ENCODE data around the gene CHST15.

The CHST15 gene

GRCh38 chr10:124022066-124022465 lies 71.3 kb downstream of the CHST15 start:
- Histone ChIP-seq H3K4me1 (ENCODE audit: low read depth, poor library complexity, severe bottlenecking) (peaks cover 4% of the 10 kb centered on the region), H3K4me2 (no peak overlapping the region), H3K4me3 (IDR thresholded peaks at IDR 0.05; ENCODE audit: insufficient read depth, low read depth, low read length) (no peak overlapping the region), H3K27me3 (ENCODE audit: insufficient read depth, low read depth) (no peaks in the 10 kb centered on the region), H3K79me2 (ENCODE audit: insufficient read depth, low read depth) (peaks cover 4% of the 10 kb centered on the region; the same call in 1 of the 2 replicates), H4K20me1 (ENCODE audit: insufficient read depth) (no peaks in the 10 kb centered on the region), H3K9ac (no peak overlapping the region), H2AFZ (ENCODE audit: low read depth) (no peak overlapping the region), H3K27ac (no peak overlapping the region), H3K36me3 (ENCODE audit: insufficient read depth) (no peaks in the 10 kb centered on the region)
- no peak for TF ChIP-seq CTCF (conservative IDR thresholded peaks at IDR 0.05; ENCODE audit: low read depth, low read length)

GRCh38 chr10:124020981-124021815 lies 72.2 kb downstream of the CHST15 start:
- Histone ChIP-seq H3K4me2 (no peak overlapping the region), H3K27ac (no peak overlapping the region), H3K4me3 (IDR thresholded peaks at IDR 0.05; ENCODE audit: insufficient read depth, low read depth, low read length) (no peak overlapping the region), H3K4me1 (ENCODE audit: low read depth, poor library complexity, severe bottlenecking) (peaks cover 4% of the 10 kb centered on the region), H4K20me1 (ENCODE audit: insufficient read depth) (no peaks in the 10 kb centered on the region), H2AFZ (ENCODE audit: low read depth) (no peak overlapping the region), H3K79me2 (ENCODE audit: insufficient read depth, low read depth) (peaks cover 4% of the 10 kb centered on the region; the same call in 1 of the 2 replicates), H3K27me3 (ENCODE audit: insufficient read depth, low read depth) (no peaks in the 10 kb centered on the region), H3K36me3 (ENCODE audit: insufficient read depth) (no peaks in the 10 kb centered on the region), H3K9ac (no peak overlapping the region)
- no peak for TF ChIP-seq CTCF (conservative IDR thresholded peaks at IDR 0.05; ENCODE audit: low read depth, low read length)

- no peaks in the 10 kb centered on the region for H3K27me3 ChIP-seq (ENCODE audit: insufficient read depth, low read depth)
- H3K9ac ChIP-seq = no peak overlapping the region
- H3K4me2 ChIP-seq = no peak overlapping the region
- peaks cover 4% of the 10 kb centered on the region; the same call in 1 of the 2 replicates for H3K79me2 ChIP-seq (ENCODE audit: insufficient read depth, low read depth)
- H3K4me3 ChIP-seq (IDR thresholded peaks at IDR 0.05; ENCODE audit: insufficient read depth, low read depth, low read length) = no peak overlapping the region
- H3K27ac ChIP-seq = no peak overlapping the region
- no peak for TF ChIP-seq CTCF (conservative IDR thresholded peaks at IDR 0.05; ENCODE audit: low read depth, low read length)
- no peak overlapping the region for H2AFZ ChIP-seq (ENCODE audit: low read depth)
- H4K20me1 ChIP-seq (ENCODE audit: insufficient read depth) = no peaks in the 10 kb centered on the region
- H3K4me1 ChIP-seq (ENCODE audit: low read depth, poor library complexity, severe bottlenecking) = peaks cover 4% of the 10 kb centered on the region
- H3K36me3 ChIP-seq (ENCODE audit: insufficient read depth) = no peaks in the 10 kb centered on the region
Observed at GRCh38 chr10:124019886-124020797, 73.3 kb downstream of the CHST15 start.

GRCh38 chr10:124018886-124019525 lies 74.4 kb downstream of the CHST15 start:
- H3K27ac ChIP-seq = no peak overlapping the region
- no peaks in the 10 kb centered on the region for H3K36me3 ChIP-seq (ENCODE audit: insufficient read depth)
- H3K4me1 ChIP-seq (ENCODE audit: low read depth, poor library complexity, severe bottlenecking) = no peaks in the 10 kb centered on the region
- H3K79me2 ChIP-seq (ENCODE audit: insufficient read depth, low read depth) = peaks cover 4% of the 10 kb centered on the region; the same call in 1 of the 2 replicates
- TF ChIP-seq CTCF (conservative IDR thresholded peaks at IDR 0.05; ENCODE audit: low read depth, low read length) = no peak
- H2AFZ ChIP-seq (ENCODE audit: low read depth) = no peak overlapping the region
- H3K4me3 ChIP-seq (IDR thresholded peaks at IDR 0.05; ENCODE audit: insufficient read depth, low read depth, low read length) = no peak overlapping the region
- no peaks in the 10 kb centered on the region for H4K20me1 ChIP-seq (ENCODE audit: insufficient read depth)
- no peak overlapping the region for H3K4me2 ChIP-seq
- no peaks in the 10 kb centered on the region for H3K27me3 ChIP-seq (ENCODE audit: insufficient read depth, low read depth)
- no peak overlapping the region for H3K9ac ChIP-seq
